Astrocyte of the cerebellum (primary cell): Measurements from ENCODE around the gene KLHL40.

Source experiments
- DNase-seq: peaks from one replicate; pipeline ENCODE4 v3.0.0-alpha.2; 2011; ENCODE audit warnings: low read depth
- H3K4me3 ChIP-seq: 2 replicates; pipeline ENCODE4 v1.5.1; 2011; ENCODE audit warnings: mild to moderate bottlenecking, low read depth, low read length, moderate library complexity
- CTCF ChIP-seq: IDR thresholded peaks from 2 replicates; pipeline ENCODE4 v1.5.1; 2012; ENCODE audit warnings: low read length, low read depth, moderate library complexity, mild to moderate bottlenecking; ENCODE audit errors: missing control alignments
- in situ Hi-C: cut with HindIII; loops from 2 replicates; pipeline ENCODE4 v1.10.0; 2017; ENCODE audit warnings: low sequenced_read_pairs

Gene KLHL40

DNA sequence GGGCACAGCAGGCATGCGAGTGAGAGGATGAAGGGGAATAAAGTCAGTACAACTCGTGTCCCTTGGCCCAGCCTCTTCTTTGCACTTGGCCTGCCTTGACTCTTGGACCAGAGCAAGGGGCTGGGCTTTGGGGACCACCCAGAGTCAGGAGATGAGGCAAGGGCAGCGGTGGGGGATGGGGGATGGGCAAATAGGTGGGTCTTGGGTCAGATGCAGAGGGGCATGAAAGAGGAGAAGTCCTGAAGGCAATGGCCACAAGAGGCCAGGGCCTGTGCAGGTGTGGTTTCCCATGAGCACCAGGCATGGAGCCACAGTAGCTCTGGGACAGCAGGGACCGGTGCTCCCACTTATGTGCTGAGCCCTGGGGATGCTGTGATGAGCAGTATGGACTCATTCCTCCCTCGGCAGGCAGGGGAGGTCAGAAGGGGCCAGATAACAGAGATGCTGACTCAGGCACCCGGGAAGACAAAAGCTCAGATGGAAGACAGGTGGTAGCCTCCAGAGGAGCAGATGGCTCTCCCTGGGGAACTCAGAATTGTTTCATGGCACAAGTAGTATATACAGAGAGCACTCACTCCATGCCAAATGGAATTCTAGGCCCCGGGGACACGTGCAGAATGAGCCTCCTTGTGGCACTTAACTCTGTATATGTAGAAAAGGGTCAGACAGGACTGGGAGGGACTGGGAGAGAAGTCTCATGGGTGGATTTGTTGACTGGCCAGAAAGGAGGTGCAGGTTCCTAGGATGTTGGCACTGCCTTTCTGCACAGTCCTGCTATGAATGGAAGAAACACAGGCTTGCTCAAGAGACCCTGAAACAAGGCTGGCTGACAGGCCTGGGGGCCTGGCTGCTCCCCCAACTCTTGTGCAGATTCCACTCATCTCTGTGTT, 17.6 kb upstream of the KLHL40 start:
- DNase-seq: no peak
- in situ Hi-C loops: no loop called here
- no peak overlapping the region for H3K4me3 ChIP-seq
- no peak for TF ChIP-seq CTCF

DNA sequence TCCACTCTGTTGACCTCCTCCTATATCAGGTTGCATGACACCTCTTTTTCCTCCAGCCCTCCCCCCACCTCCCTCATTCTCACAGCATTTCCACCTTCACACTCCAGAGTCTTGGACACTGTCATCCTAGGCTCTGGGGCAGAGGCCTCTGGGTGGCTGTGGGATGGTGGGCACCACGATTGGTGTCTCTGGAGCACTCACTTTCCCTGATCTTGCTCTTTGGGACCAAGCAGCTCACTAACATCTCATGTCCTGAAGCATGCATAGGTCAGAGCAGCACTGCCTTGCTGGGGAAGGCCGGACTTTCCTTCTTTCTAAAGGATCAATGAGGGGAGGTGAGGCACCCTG, 16.9 kb upstream of the KLHL40 start:
- in situ Hi-C loops: no loop called here
- DNase-seq: no peak
- H3K4me3 ChIP-seq: no peak overlapping the region
- no peak for TF ChIP-seq CTCF

DNA sequence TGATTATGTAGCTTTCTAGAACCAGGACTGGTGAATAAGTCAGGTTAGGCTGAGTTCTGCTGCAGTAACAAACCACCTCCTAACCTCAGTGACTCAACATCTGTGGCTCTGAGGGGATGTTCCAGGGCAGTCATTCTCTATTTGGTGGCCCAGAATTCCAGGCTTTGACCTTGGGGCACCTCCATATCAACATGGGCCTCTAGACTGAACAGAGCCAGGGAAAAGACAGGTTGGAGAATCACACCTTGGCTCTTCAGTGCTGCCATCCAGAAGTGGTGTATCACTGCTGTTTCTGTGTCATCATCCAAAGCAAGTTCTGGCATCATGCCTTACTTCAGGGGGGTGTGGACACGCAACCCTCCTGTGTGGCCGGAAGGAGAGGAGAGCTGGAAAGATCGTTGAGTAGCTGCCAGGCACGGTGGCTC, 16.5 kb upstream of the KLHL40 start:
- H3K4me3 ChIP-seq: no peak overlapping the region
- TF ChIP-seq CTCF: no peak
- in situ Hi-C loops: no loop called here
- no peak for DNase-seq

GRCh38 chr3:42670051-42670576, 15.2 kb upstream of the KLHL40 start:
- DNase-seq: no peak
- in situ Hi-C loops: no loop called here
- H3K4me3 ChIP-seq: no peak overlapping the region
- TF ChIP-seq CTCF: no peak

DNA sequence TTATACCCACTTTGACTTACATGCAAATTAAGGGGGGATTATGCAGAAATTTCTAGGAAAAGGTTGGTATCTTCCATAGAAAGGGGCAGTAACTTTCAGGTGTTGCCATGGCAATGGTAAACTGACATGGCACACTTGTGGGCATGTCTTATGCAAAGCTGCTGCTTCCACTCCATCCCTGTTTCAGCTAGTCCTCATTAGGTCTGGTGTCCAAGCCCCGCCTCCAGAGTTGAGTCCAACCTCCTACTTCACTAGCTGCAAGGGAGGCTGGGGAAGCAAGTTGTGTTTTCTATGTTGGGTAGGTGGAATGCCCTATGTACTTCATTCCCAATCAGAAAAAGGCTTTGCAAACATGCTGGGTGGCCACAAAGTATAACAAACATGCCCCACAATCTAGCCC, 14.7 kb upstream of the KLHL40 start:
- no peak overlapping the region for H3K4me3 ChIP-seq
- TF ChIP-seq CTCF: no peak
- no peak for DNase-seq
- in situ Hi-C loops: no loop called here

GRCh38 chr3:42672515-42672914, 12.8 kb upstream of the KLHL40 start:
- TF ChIP-seq CTCF: no peak
- in situ Hi-C loops: no loop called here

More at GRCh38 chr3:42672515-42672914, 12.8 kb upstream of the KLHL40 start:
- no peak for DNase-seq
- no peak overlapping the region for H3K4me3 ChIP-seq
